Trophoblast cell (in vitro differentiated cells and primary cell): ENCODE measurements around the gene ARHGAP11B.
"Not testable (repeated sequence)": the region's sequence is repeated elsewhere in the genome, so short reads cannot be mapped to it uniquely, and the experiment has no call there.

Experiments
- DNase-seq, 2 donors: peaks; one replicate each; pipeline ENCODE4 v3.0.0-alpha.2; 2016
- H2AFZ ChIP-seq: 2 replicates; pipeline ENCODE4 v1.6.1; 2013; ENCODE audit warnings: low read length, moderate library complexity, mild to moderate bottlenecking; ENCODE audit not compliant: insufficient read depth, poor library complexity
- H2AK5ac ChIP-seq: 2 replicates; pipeline ENCODE4 v1.6.1; 2013; ENCODE audit warnings: mild to moderate bottlenecking, low read length
- H2BK120ac ChIP-seq: 2 replicates; pipeline ENCODE4 v1.6.1; 2013; ENCODE audit warnings: low read length, mild to moderate bottlenecking, moderate library complexity; ENCODE audit not compliant: insufficient read depth, poor library complexity
- H2BK12ac ChIP-seq: 2 replicates; pipeline ENCODE4 v1.6.1; 2013; ENCODE audit warnings: mild to moderate bottlenecking, low read length, moderate library complexity
- H2BK5ac ChIP-seq: 2 replicates; pipeline ENCODE4 v1.6.1; 2013; ENCODE audit warnings: low read length, low read depth, moderate library complexity, mild to moderate bottlenecking; ENCODE audit not compliant: poor library complexity
- H3K14ac ChIP-seq: 2 replicates; pipeline ENCODE4 v1.6.1; 2013; ENCODE audit warnings: mild to moderate bottlenecking, low read length
- H3K18ac ChIP-seq: 2 replicates; pipeline ENCODE4 v1.6.1; 2013; ENCODE audit warnings: mild to moderate bottlenecking, low read length
- H3K23ac ChIP-seq: 2 replicates; pipeline ENCODE4 v1.6.1; 2013; ENCODE audit warnings: low read length
- H3K27ac ChIP-seq: 2 replicates; pipeline ENCODE4 v1.5.1; 2013; ENCODE audit warnings: low read depth, mild to moderate bottlenecking, inconsistent platforms, low read length, moderate library complexity
- H3K27me3 ChIP-seq: 2 replicates; pipeline ENCODE4 v1.6.1; 2013; ENCODE audit warnings: inconsistent platforms, mild to moderate bottlenecking, low read length, moderate library complexity; ENCODE audit not compliant: insufficient read depth
- H3K36me3 ChIP-seq, 2 experiments: 1 replicate in 1 of 2; 2 replicates in 1 of 2; pipeline ENCODE4 v1.6.1; 2013; ENCODE audit warnings: low read length in 2 of 2, mild to moderate bottlenecking in 2 of 2, moderate library complexity in 1 of 2; ENCODE audit not compliant: insufficient read depth in 2 of 2, control insufficient read depth in 1 of 2
- H3K4ac ChIP-seq: 2 replicates; pipeline ENCODE4 v1.6.1; 2013; ENCODE audit warnings: low read depth, mild to moderate bottlenecking, low read length, moderate library complexity
- H3K4me1 ChIP-seq, 2 experiments: 1 replicate in 1 of 2; 2 replicates in 1 of 2; pipeline ENCODE4 v1.6.1; 2013; ENCODE audit warnings: low read length in 2 of 2, mild to moderate bottlenecking in 2 of 2, moderate library complexity in 1 of 2; ENCODE audit not compliant: insufficient read depth in 2 of 2, control insufficient read depth in 1 of 2
- H3K4me2 ChIP-seq: 2 replicates; pipeline ENCODE4 v1.6.1; 2013; ENCODE audit warnings: inconsistent platforms, mild to moderate bottlenecking, low read length, moderate library complexity
- H3K4me3 ChIP-seq: 2 replicates; pipeline ENCODE4 v1.5.1; 2013; ENCODE audit warnings: mild to moderate bottlenecking, low read depth, low read length, inconsistent platforms
- H3K79me1 ChIP-seq: one replicate; pipeline ENCODE4 v1.6.1; 2013; ENCODE audit warnings: low read length
- H3K79me2 ChIP-seq: 2 replicates; pipeline ENCODE4 v1.6.1; 2013; ENCODE audit warnings: low read length, mild to moderate bottlenecking; ENCODE audit not compliant: control insufficient read depth, insufficient read depth, poor library complexity
- H3K9ac ChIP-seq: 2 replicates; pipeline ENCODE4 v1.6.1; 2013; ENCODE audit warnings: mild to moderate bottlenecking, low read length
- H3K9me3 ChIP-seq: 2 replicates; pipeline ENCODE4 v1.6.1; 2013; ENCODE audit warnings: low read depth, mild to moderate bottlenecking, control low read depth, inconsistent platforms, low read length; ENCODE audit not compliant: insufficient read depth
- H4K12ac ChIP-seq: 2 replicates; pipeline ENCODE4 v1.6.1; 2013; ENCODE audit warnings: low read depth, mild to moderate bottlenecking, low read length, moderate library complexity
- H4K8ac ChIP-seq: 2 replicates; pipeline ENCODE4 v1.6.1; 2013; ENCODE audit warnings: low read depth, mild to moderate bottlenecking, low read length, moderate library complexity
- H4K91ac ChIP-seq: one replicate; pipeline ENCODE4 v1.6.1; 2013; ENCODE audit warnings: low read depth, mild to moderate bottlenecking, low read length, moderate library complexity
- whole genome bisulfite sequencing: extraction: QIAGEN DNeasy Blood & Tissue Kit; methylation state at CpG from one replicate; pipeline ENCODE4 v1.1.7; 2013; ENCODE audit warnings: missing lambda C conversion rate; ENCODE audit not compliant: insufficient read length, insufficient coverage; ENCODE audit errors: extremely low coverage; 5-methylcytosine and 5-hydroxymethylcytosine counted together

The ARHGAP11B gene

DNA sequence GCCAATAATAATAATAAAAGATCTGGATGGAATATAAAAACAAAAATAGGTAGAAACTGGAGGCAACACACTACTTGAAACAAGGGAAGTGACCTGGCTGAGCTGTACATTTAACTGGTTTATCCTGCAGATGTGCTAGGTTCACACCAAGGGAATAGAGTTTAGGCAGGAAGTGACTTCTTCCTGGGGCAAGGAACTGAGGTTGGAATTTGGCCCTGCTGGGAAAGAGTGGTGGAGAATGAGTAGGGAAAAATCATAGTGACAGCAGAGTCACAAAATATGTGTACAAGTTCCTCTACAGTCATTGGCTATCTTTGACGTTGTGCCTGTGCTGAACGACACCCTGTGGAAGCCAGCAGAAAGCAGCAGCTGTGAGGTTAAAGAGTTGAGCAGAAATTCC, 44.1 kb downstream of the ARHGAP11B start:
- H2BK12ac ChIP-seq: no peak overlapping the region
- no peaks in the 10 kb centered on the region for H3K27me3 ChIP-seq
- no peak overlapping the region for H3K23ac ChIP-seq
- H3K27ac ChIP-seq: no peak overlapping the region
- no peak overlapping the region for H3K18ac ChIP-seq
- no peak overlapping the region for H3K4me3 ChIP-seq
- H2BK5ac ChIP-seq: no peak overlapping the region
- H2BK120ac ChIP-seq: no peak overlapping the region
- no peaks in the 10 kb centered on the region for H3K79me2 ChIP-seq
- H3K4me2 ChIP-seq: no peak overlapping the region
- no peak overlapping the region for H3K9ac ChIP-seq
- DNase-seq: no peak
- H4K91ac ChIP-seq: no peak overlapping the region
- H3K79me1 ChIP-seq: no peaks in the 10 kb centered on the region
- H3K36me3 ChIP-seq: peaks cover 3 to 6% of the 10 kb centered on the region in 2 experiments
- no peak overlapping the region for H3K14ac ChIP-seq
- no CpG with 5 or more reads among the region's 2 CpGs for WGBS
- H3K9me3 ChIP-seq: no peaks in the 10 kb centered on the region
- H3K4me1 ChIP-seq: no peaks in the 10 kb centered on the region
- no peak overlapping the region for H4K12ac ChIP-seq
- no peak overlapping the region for H3K4ac ChIP-seq
- H4K8ac ChIP-seq: no peak overlapping the region
- no peak overlapping the region for H2AK5ac ChIP-seq
- no peak overlapping the region for H2AFZ ChIP-seq

DNA sequence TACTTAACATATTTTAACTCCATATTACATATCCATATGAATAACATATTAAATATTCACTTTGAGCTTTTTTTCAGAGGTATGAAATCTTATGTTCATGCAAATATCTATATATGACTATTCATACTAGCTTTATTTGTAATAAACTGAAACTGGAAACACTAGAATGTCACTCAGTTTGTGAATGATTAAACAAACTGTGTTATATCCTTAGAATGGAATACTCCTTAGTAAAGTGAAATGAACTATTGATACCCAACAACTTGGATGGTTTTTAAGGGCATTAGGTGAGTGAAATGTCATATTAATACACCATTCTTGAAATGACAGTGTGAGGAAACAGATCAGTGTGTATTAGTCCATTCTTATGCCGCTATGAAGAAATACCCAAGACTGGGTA, 45.4 kb downstream of the ARHGAP11B start:
- H3K4me2 ChIP-seq: no peak overlapping the region
- no peak overlapping the region for H3K18ac ChIP-seq
- H3K9me3 ChIP-seq: no peaks in the 10 kb centered on the region
- H4K8ac ChIP-seq: no peak overlapping the region
- H4K91ac ChIP-seq: no peak overlapping the region
- H2BK5ac ChIP-seq: no peak overlapping the region
- H3K36me3 ChIP-seq: peaks cover 3 to 6% of the 10 kb centered on the region in 2 experiments
- no peak overlapping the region for H3K4me3 ChIP-seq
- no peaks in the 10 kb centered on the region for H3K27me3 ChIP-seq
- H2BK12ac ChIP-seq: no peak overlapping the region
- no peak overlapping the region for H2AFZ ChIP-seq
- no CpG with 5 or more reads among the region's 1 CpG for WGBS
- H3K4ac ChIP-seq: no peak overlapping the region
- no peak overlapping the region for H4K12ac ChIP-seq
- H3K27ac ChIP-seq: no peak overlapping the region
- no peak overlapping the region for H2AK5ac ChIP-seq
- no peaks in the 10 kb centered on the region for H3K4me1 ChIP-seq
- H3K23ac ChIP-seq: no peak overlapping the region
- H3K14ac ChIP-seq: no peak overlapping the region
- no peaks in the 10 kb centered on the region for H3K79me1 ChIP-seq
- no peak overlapping the region for H2BK120ac ChIP-seq
- no peak for DNase-seq
- H3K9ac ChIP-seq: no peak overlapping the region
- H3K79me2 ChIP-seq: no peaks in the 10 kb centered on the region

DNA sequence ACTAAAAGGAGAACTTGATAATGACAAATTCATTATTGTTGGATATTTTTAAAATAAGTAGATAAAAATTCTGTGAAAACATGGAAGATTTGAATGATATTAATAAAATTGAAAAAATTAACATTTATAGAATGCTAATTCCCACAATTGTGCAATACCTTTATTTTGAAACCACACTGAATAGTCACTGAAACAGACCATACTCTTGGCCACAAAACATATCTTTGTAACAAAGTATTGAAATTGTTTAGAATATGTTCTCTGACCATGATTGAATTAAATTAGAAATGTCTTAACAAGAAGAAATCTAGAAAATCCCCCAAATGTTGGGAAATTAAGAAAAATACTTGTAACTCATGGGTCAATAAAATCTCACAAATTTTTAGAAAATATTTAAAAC, 49.2 kb downstream of the ARHGAP11B start:
- H3K23ac ChIP-seq: no peak overlapping the region
- no peaks in the 10 kb centered on the region for H3K79me1 ChIP-seq
- no peak overlapping the region for H4K8ac ChIP-seq
- no peaks in the 10 kb centered on the region for H3K79me2 ChIP-seq
- no peak overlapping the region for H3K14ac ChIP-seq
- no peaks in the 10 kb centered on the region for H3K4me1 ChIP-seq
- H4K91ac ChIP-seq: no peak overlapping the region
- H2BK120ac ChIP-seq: no peak overlapping the region
- H3K36me3 ChIP-seq: peaks cover 1 to 2% of the 10 kb centered on the region in 2 experiments
- H3K4me3 ChIP-seq: no peak overlapping the region
- no peak for DNase-seq
- no peak overlapping the region for H2AFZ ChIP-seq
- H3K18ac ChIP-seq: no peak overlapping the region
- no peaks in the 10 kb centered on the region for H3K27me3 ChIP-seq
- no peak overlapping the region for H2AK5ac ChIP-seq
- H3K4me2 ChIP-seq: no peak overlapping the region
- H3K4ac ChIP-seq: no peak overlapping the region
- no peak overlapping the region for H2BK12ac ChIP-seq
- H3K27ac ChIP-seq: no peak overlapping the region
- no peak overlapping the region for H3K9ac ChIP-seq
- no peak overlapping the region for H4K12ac ChIP-seq
- H3K9me3 ChIP-seq: no peaks in the 10 kb centered on the region
- no peak overlapping the region for H2BK5ac ChIP-seq

DNA sequence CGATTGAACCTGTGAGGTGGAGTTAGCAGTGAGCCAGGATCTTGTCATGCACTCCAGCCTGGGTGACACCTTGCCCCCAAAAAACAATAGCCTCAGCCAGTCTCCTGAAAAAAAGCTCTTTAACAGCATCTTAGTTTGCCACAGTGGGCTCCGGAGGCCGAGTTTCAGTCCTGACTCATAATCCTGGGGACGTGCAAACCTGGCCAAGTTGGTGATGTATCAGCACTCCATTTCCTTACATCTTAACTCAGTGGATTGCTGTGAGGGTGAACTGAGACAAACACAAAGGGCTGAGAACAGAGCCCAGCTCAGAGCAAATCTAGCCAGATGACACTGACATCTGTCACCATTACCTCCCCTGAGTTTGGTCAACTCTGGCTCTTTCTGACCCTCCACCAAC, 50.0 kb downstream of the ARHGAP11B start:
- H2BK5ac ChIP-seq, H3K27ac ChIP-seq, H2BK120ac ChIP-seq, H3K79me1 ChIP-seq, H2AK5ac ChIP-seq, H2BK12ac ChIP-seq, H4K91ac ChIP-seq, H2AFZ ChIP-seq, H3K4ac ChIP-seq, H4K8ac ChIP-seq, H3K23ac ChIP-seq, DNase-seq, H3K4me3 ChIP-seq, H3K27me3 ChIP-seq, H3K79me2 ChIP-seq, H3K9me3 ChIP-seq, H3K9ac ChIP-seq, H3K36me3 ChIP-seq, H3K4me2 ChIP-seq, H3K4me1 ChIP-seq, H3K18ac ChIP-seq, H3K14ac ChIP-seq, H4K12ac ChIP-seq: not testable (repeated sequence)
- WGBS: no CpG with 5 or more reads among the region's 4 CpGs

DNA sequence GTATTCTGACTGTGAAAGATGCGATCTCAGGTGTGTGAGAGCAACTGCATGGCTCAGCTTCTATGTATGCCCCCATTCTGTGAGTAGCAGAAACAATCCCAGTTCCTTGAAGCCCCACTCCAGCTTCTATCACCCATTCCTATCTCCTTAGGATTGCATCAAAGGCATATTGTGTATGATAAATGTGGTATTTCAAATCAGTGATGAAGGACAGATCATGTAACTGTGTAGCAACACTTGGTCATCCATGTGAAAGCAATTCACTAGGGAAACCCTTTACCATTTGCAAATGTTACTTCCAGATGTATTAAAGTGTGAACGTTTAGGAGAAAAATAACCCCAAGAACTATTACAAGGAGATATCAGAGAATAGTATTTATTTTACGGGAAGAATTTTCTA, 55.1 kb downstream of the ARHGAP11B start:
- not testable (repeated sequence) for H2BK12ac ChIP-seq, H2BK120ac ChIP-seq, H2AK5ac ChIP-seq, H3K4me1 ChIP-seq, H3K4me3 ChIP-seq, H3K23ac ChIP-seq, H3K4me2 ChIP-seq, H3K79me2 ChIP-seq, H2AFZ ChIP-seq, H3K27me3 ChIP-seq, H2BK5ac ChIP-seq, H3K9ac ChIP-seq, H4K12ac ChIP-seq, H3K4ac ChIP-seq, H3K14ac ChIP-seq, H3K79me1 ChIP-seq, H3K36me3 ChIP-seq, H3K27ac ChIP-seq, H4K91ac ChIP-seq, H3K9me3 ChIP-seq, H3K18ac ChIP-seq, H4K8ac ChIP-seq
- WGBS: no CpG with 5 or more reads among the region's 3 CpGs
- DNase-seq: peak; percentile 23 to 79
